ENCODE results near the gene BCL3. TPM values are rescaled to one million over a fixed set of nuclear protein-coding genes. Genes with fewer than 3 reads are reported as not detected.

The BCL3 gene
- total RNA-seq, 4 donors from 2014 or later, result 7.2 to 15.7 (median 8.5) TPM

- H3K4me3 ChIP-seq, result no peak overlapping the region
- DNase-seq, result no peak
- intact Hi-C loops (cut with DNase I; ENCODE audit: low total_unique reads), result no loop called here
- no peaks in the 10 kb centered on the region for H3K27me3 ChIP-seq
- no peaks in the 10 kb centered on the region for H3K36me3 ChIP-seq
- in situ Hi-C loops (cut with MboI; ENCODE audit: low sequenced_read_pairs in 4 of 4), result no loop called here
- no peak overlapping the region for H3K27ac ChIP-seq
- no peaks in the 10 kb centered on the region for H3K9me3 ChIP-seq
- ATAC-seq, result no peak
- H3K4me1 ChIP-seq, result no peaks in the 10 kb centered on the region
- no peak for TF ChIP-seq CTCF (IDR thresholded peaks at IDR 0.05 in 4 of 5, conservative IDR thresholded peaks at IDR 0.05 in 1 of 5)
- no peak for TF ChIP-seq POLR2A (IDR thresholded peaks at IDR 0.05)
Observed at GRCh38 chr19:44703336-44704078, 45.0 kb upstream of the BCL3 start.

DNA sequence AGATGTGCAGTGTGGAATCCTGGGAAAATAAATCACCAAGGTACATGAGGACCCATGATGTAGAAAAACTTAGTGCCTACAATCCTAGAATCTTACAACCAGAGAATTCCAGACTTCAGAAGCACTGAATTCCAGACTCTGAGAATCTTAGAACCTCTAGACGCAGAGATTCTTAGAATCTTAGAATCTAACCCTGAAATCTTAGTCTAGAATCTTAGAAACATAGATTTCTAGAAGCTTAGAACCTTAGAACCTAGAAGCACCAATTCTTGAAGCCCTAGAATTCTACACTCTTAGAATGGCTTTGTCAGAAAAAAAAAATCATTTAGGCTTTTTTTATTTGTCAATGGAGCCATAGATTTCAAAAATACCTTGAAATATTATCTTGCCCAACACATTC lies 43.5 kb upstream of the BCL3 start:
- in situ Hi-C loops (cut with MboI; ENCODE audit: low sequenced_read_pairs in 4 of 4) (no loop called here), intact Hi-C loops (cut with DNase I; ENCODE audit: low total_unique reads) (no loop called here)
- no peaks in the 10 kb centered on the region for H3K9me3 ChIP-seq
- H3K27ac ChIP-seq, result no peak overlapping the region
- DNase-seq (no peak), ATAC-seq (no peak)
- no peak overlapping the region for H3K4me3 ChIP-seq
- H3K4me1 ChIP-seq, result no peaks in the 10 kb centered on the region
- H3K36me3 ChIP-seq, result no peaks in the 10 kb centered on the region
- H3K27me3 ChIP-seq, result no peaks in the 10 kb centered on the region
- TF ChIP-seq CTCF (IDR thresholded peaks at IDR 0.05 in 4 of 5, conservative IDR thresholded peaks at IDR 0.05 in 1 of 5), result no peak
- no peak for TF ChIP-seq POLR2A (IDR thresholded peaks at IDR 0.05)

DNA sequence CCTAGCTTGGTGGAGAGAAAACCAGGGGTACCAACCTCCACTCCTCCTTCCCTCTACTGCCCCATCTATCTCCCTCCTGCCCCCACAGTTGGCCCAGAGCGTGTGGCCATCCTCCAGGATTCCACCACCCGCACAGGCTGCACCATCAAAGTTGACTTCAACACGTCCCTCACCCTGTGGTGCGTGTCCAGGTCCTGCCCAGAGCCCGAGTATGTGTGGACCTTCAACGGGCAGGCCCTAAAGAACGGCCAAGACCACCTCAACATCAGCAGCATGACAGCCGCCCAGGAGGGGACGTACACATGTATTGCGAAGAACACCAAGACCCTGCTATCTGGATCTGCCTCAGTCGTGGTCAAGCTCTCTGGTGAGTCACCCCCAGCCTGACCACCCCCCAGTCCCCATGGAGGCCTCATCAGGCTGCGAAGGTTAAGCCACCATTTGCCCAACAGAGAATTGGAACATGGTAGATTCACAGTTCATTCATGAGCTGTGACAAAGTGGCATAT lies 43.0 kb upstream of the BCL3 start:
- in situ Hi-C loops (cut with MboI; ENCODE audit: low sequenced_read_pairs in 4 of 4), result no loop called here
- TF ChIP-seq CTCF (IDR thresholded peaks at IDR 0.05 in 4 of 5, conservative IDR thresholded peaks at IDR 0.05 in 1 of 5), result no peak
- no peak for TF ChIP-seq POLR2A (IDR thresholded peaks at IDR 0.05)
- DNase-seq (no peak), ATAC-seq (no peak)
- H3K27ac ChIP-seq, result no peak overlapping the region
- H3K9me3 ChIP-seq, result no peaks in the 10 kb centered on the region
- intact Hi-C loops (cut with DNase I; ENCODE audit: low total_unique reads), result no loop called here
- H3K4me1 ChIP-seq, result no peaks in the 10 kb centered on the region
- no peaks in the 10 kb centered on the region for H3K36me3 ChIP-seq
- H3K4me3 ChIP-seq, result no peak overlapping the region
- no peaks in the 10 kb centered on the region for H3K27me3 ChIP-seq

GRCh38 chr19:44706506-44707236 lies 41.8 kb upstream of the BCL3 start:
- H3K27ac ChIP-seq, result no peak overlapping the region
- no peaks in the 10 kb centered on the region for H3K9me3 ChIP-seq
- in situ Hi-C loops (cut with MboI; ENCODE audit: low sequenced_read_pairs in 4 of 4) (no loop called here), intact Hi-C loops (cut with DNase I; ENCODE audit: low total_unique reads) (no loop called here)
- TF ChIP-seq CTCF (IDR thresholded peaks at IDR 0.05 in 4 of 5, conservative IDR thresholded peaks at IDR 0.05 in 1 of 5) (no peak), POLR2A (IDR thresholded peaks at IDR 0.05) (no peak)
- H3K36me3 ChIP-seq, result no peaks in the 10 kb centered on the region
- DNase-seq (no peak), ATAC-seq (no peak)
- no peaks in the 10 kb centered on the region for H3K4me1 ChIP-seq
- no peaks in the 10 kb centered on the region for H3K27me3 ChIP-seq
- no peak overlapping the region for H3K4me3 ChIP-seq
